Adrenal gland (tissue), 12 donors: ENCODE measurements around the gene MRPS10. TPM values are rescaled to one million over a fixed set of nuclear protein-coding genes. Genes with fewer than 3 reads are reported as not detected.
"Not testable (repeated sequence)": the region's sequence is repeated elsewhere in the genome, so short reads cannot be mapped to it uniquely, and the experiment has no call there.

ENCODE experiments used
- DNase-seq, 7 donors: peaks; one replicate each; pipeline ENCODE4 v3.0.0-alpha.2; 2019 to 2020
- H3K27ac ChIP-seq, 5 donors: fragments of 200-600 bp; sonication (generic) in 4 of 5; 1 replicate in 3 of 5; 2 replicates in 2 of 5; pipeline versions ENCODE4 v1.5.1 to v1.8.0; 2016 to 2020; ENCODE audit warnings: mild to moderate bottlenecking in 1 of 5
- H3K27me3 ChIP-seq: fragments of 200-600 bp; 2 replicates; pipeline ENCODE4 v1.8.0; 2021
- H3K36me3 ChIP-seq, 2 donors: fragments of 200-600 bp; replicated peaks in 1 of 2; 1 replicate in 1 of 2; 2 replicates in 1 of 2; pipeline versions ENCODE4 v1.5.1 to v1.8.0; 2018 to 2022
- H3K4me1 ChIP-seq, 2 donors: fragments of 200-600 bp; replicated peaks in 1 of 2; 1 replicate in 1 of 2; 2 replicates in 1 of 2; pipeline versions ENCODE4 v1.5.1 to v1.8.0; 2018 to 2021
- H3K4me3 ChIP-seq, 4 donors: fragments of 200-600 bp; sonication (generic) in 3 of 4; one replicate each; pipeline ENCODE4 v1.5.1; 2016 to 2018
- H3K9me3 ChIP-seq, 3 donors: fragments of 200-600 bp; sonication (generic) in 1 of 3; replicated peaks in 1 of 3; 1 replicate in 2 of 3; 2 replicates in 1 of 3; pipeline versions ENCODE4 v1.5.1 to v1.8.0; 2016 to 2021
- CTCF ChIP-seq, 6 experiments: fragments of 450-650 bp in 4 of 6; fragments of 200-600 bp in 2 of 6; sonication (generic) in 1 of 6; IDR thresholded peaks; 1 replicate in 5 of 6; 2 replicates in 1 of 6; pipeline versions ENCODE4 v1.5.1 to v1.8.0; 2016 to 2021; ENCODE audit warnings: antibody characterized with exemption in 6 of 6, mild to moderate bottlenecking in 2 of 6, moderate library complexity in 1 of 6
- POLR2A ChIP-seq, 2 donors: fragments of 450-650 bp; IDR thresholded peaks; one replicate each; pipeline ENCODE4 v1.6.1; 2017; ENCODE audit warnings: antibody characterized with exemption in 2 of 2, mild to moderate bottlenecking in 2 of 2, moderate library complexity in 1 of 2
- WGBS, 4 donors: extraction: QIAGEN DNeasy Blood & Tissue Kit in 2 of 4; methylation state at CpG; one replicate each; pipeline versions ENCODE4 v1.1.5 to v1.1.7; 2013 to 2017; 5-methylcytosine and 5-hydroxymethylcytosine counted together
- intact Hi-C, 2 donors: fragments of 100-400 bp; cut with DNase I; formaldehyde crosslinking; loops; one replicate each; pipeline versions ENCODE4 v1.14.1 to v1.15.0; 2022 to 2023
- polyA plus RNA-seq, 3 donors: library from polyadenylated mRNA; stranded (reverse); fragments of 200-250 nt in 2 of 3; fragments of 350-450 nt in 1 of 3; fragmentation: Illumina TruSeq in 1 of 3; extraction: RNeasy Lipid Tissue Mini Kit (QIAGEN cat#74804) in 1 of 3; gene quantifications; one replicate each; pipeline ENCODE4 v1.2.3, GENCODE V29; 2013 to 2014
- total RNA-seq, 9 donors: library from RNA; depleted of rRNA in 4 of 9; stranded (reverse); fragments of >200 nt in 4 of 9; fragments of 120-200 nt in 1 of 9; fragmentation: NEBNext Ultra II Directional in 1 of 9; extraction: Animal tissue kit (Norgen Biotek cat#: 25700) in 1 of 9; gene quantifications; one replicate each; pipeline versions ENCODE4 v1.1.0 to v1.2.4, GENCODE V29; 2013 to 2023
- donor health status: healthy with polysubstance abuse.
- donor health status: Bipolar disorder and iron deficiency.
- donor health status: DM: yes; HTN: yes; CAD: no.
- donor health status: DM: no; HTN: no; CAD: no.
- donor health status: DM: no; HTN: no; CAD: no.
- donor health status: DM: yes; HTN: yes; CAD: no.

Gene MRPS10
- total and polyA plus RNA-seq, 12 donors = 14.7 to 67.4 (median 34.0) TPM

- peaks cover 0 to 75% of the 10 kb centered on the region in 2 donors for H3K36me3 ChIP-seq
- no peaks in the 10 kb centered on the region for H3K4me1 ChIP-seq
- 33 to 86% methylated on average over 1 of the region's 1 CpG; no CpG with 5 or more reads in 2 of the 4 donors for WGBS, 4 donors
- no peak overlapping the region for H3K4me3 ChIP-seq
- no peak for DNase-seq
- no peak for TF ChIP-seq CTCF (IDR thresholded peaks at IDR 0.05)
- no peak for TF ChIP-seq POLR2A (IDR thresholded peaks at IDR 0.05)
- H3K27ac ChIP-seq = no peak overlapping the region
- intact Hi-C loops = no loop called here
- H3K27me3 ChIP-seq = no peaks in the 10 kb centered on the region
- H3K9me3 ChIP-seq = no peaks in the 10 kb centered on the region
Observed at GRCh38 chr6:42210551-42210950, 7.1 kb downstream of the MRPS10 start.

DNA sequence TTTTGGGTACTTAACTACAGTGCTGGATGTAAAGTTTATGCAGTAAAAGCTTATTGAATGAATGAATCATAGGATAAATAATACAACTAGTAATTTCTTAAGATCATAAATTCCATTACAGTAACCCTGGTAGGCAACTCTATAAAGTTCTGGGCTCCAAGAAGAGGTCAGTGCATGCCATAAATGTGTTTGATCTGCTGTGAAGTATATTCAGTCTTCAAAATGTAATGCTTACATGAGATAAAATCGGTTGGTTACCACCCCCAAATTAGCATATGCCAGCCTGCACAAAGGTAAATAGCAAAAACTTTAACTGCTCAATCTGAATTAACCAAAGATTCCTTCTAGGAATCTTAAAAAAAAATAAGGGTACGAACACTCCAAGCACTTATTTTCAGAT lies 10.1 kb downstream of the MRPS10 start:
- DNase-seq, H3K27ac ChIP-seq, H3K9me3 ChIP-seq, H3K4me1 ChIP-seq, intact Hi-C loops, H3K4me3 ChIP-seq, H3K27me3 ChIP-seq: not testable (repeated sequence)
- 70 to 86% (median 82%) methylated on average over 2 of the region's 2 CpGs for WGBS, 4 donors
- peaks cover 0 to 58% of the 10 kb centered on the region in 2 donors for H3K36me3 ChIP-seq

- DNase-seq = no peak
- H3K36me3 ChIP-seq = peaks cover 0 to 34% of the 10 kb centered on the region in 2 donors
- TF ChIP-seq CTCF (IDR thresholded peaks at IDR 0.05) (no peak), POLR2A (IDR thresholded peaks at IDR 0.05) (no peak)
- no peaks in the 10 kb centered on the region for H3K27me3 ChIP-seq
- H3K4me1 ChIP-seq = no peaks in the 10 kb centered on the region
- H3K27ac ChIP-seq = no peak overlapping the region
- WGBS, 4 donors = 95 to 99% (median 97%) methylated on average over 4 of the region's 4 CpGs
- H3K4me3 ChIP-seq = no peak overlapping the region
- intact Hi-C loops = no loop called here
- no peaks in the 10 kb centered on the region for H3K9me3 ChIP-seq
Observed at GRCh38 chr6:42204768-42205282, 12.8 kb downstream of the MRPS10 start.

DNA sequence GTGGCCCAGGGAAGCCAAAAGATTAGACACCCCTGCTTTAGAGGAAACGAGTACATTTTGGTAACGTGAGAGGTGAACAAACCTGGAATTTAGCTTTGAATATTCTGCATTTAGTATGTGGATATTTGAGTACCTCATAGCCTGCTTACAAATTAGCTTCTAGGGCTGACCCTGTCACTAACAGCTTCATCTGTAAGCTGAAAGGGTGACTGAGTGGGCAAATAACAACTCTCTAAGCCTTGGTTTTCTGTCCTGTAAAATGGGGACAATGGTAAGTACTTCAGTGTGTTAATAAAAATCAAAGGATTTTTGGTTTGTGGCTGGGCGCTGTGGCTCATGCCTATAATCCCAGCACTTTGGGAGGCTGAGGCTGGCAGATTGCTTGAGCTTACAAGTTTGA lies 14.5 kb downstream of the MRPS10 start:
- H3K27me3 ChIP-seq = no peaks in the 10 kb centered on the region
- intact Hi-C loops = no loop called here
- no peaks in the 10 kb centered on the region for H3K4me1 ChIP-seq
- H3K27ac ChIP-seq = no peak overlapping the region
- TF ChIP-seq POLR2A (IDR thresholded peaks at IDR 0.05) (no peak), CTCF (IDR thresholded peaks at IDR 0.05) (no peak)
- peaks cover 0 to 18% of the 10 kb centered on the region in 2 donors for H3K36me3 ChIP-seq
- DNase-seq = no peak
- 93 to 97% (median 97%) methylated on average over 3 of the region's 3 CpGs for WGBS, 4 donors
- H3K9me3 ChIP-seq = no peaks in the 10 kb centered on the region
- no peak overlapping the region for H3K4me3 ChIP-seq

DNA sequence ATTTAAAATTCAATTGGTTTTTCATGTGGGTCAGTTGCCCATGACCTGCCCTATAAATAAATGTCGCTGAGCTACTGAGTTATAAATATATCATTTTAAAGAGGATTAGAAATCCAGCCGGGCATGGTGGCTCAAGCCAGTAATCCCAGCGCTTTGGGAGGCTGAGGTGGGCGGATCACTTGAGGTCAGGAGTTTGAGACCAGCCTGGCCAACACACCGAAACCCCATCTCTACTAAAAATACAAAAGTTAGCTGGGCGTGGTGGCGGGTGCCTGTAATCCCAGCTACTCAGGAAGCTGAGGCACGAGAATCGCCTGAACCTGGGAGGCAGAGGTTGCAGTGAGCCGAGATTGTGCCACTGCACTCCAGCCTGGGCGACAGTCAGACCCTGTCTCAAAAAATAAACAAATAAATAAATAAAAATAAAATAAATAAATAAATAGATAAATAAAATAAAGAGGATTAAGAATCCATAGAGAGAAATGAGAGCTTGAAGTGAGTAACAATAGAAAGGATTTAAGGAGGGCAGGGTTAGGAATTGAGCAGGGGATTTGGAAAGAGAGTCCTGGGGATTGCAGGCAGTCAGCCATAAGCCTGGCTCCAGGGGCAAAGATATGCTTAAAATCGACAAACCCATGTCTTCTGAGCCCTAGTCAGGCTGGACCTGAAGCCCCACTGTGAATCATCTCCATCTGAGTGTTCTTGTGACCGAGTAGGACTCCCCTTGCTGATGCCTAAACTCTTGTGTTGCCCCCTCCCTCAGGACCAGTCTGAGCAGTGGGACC lies 15.3 kb downstream of the MRPS10 start:
- 92 to 94% (median 94%) methylated on average over 13 of the region's 13 CpGs for WGBS, 4 donors

More for the DNA sequence above, 15.3 kb downstream of the MRPS10 start:
- H3K27me3 ChIP-seq, H3K27ac ChIP-seq, H3K9me3 ChIP-seq, H3K4me3 ChIP-seq, H3K36me3 ChIP-seq, intact Hi-C loops, H3K4me1 ChIP-seq: not testable (repeated sequence)
- DNase-seq = peak in 1 of 7 donors; percentile 23
